ENCODE results near the gene XRRA1.

GRCh38 chr11:74905326-74905725, 43.6 kb downstream of the XRRA1 start:
- TF ChIP-seq CTCF (IDR thresholded peaks at IDR 0.05) (no peak), POLR2A (IDR thresholded peaks at IDR 0.05) (no peak)

Measured in uterus (tissue), 2 donors.